HEK293 (cell line): Measurements from ENCODE around the gene HIF3A.
A peak's percentile ranks its signal among the peaks of the same experiment; 100 is the strongest.

Experiments
- CTCF ChIA-PET: fragments of 350-600 bp; formaldehyde crosslinking; extraction: SDS; loops from one replicate; lab custom pipeline; 2021; ENCODE audit warnings: antibody characterized with exemption; lab: Yijun Ruan, JAX
- POLR2A ChIA-PET: fragments of 300-600 bp; formaldehyde crosslinking; extraction: SDS; loops from one replicate; lab custom pipeline; 2020; ENCODE audit warnings: antibody characterized with exemption, inconsistent platforms; lab: Yijun Ruan, JAX
- H3K27ac ChIP-seq: fragments of 200-500 bp; sonication (Bioruptor generic); 2 replicates; pipeline ENCODE4 v1.5.1; 2014; ENCODE audit warnings: low read depth, low read length, control low read depth, inconsistent platforms; ENCODE audit errors: extremely low read depth
- H3K36me3 ChIP-seq, 2 experiments: fragments of 200-500 bp in 1 of 2; sonication (Bioruptor generic) in 1 of 2; 1 replicate in 1 of 2; 2 replicates in 1 of 2; pipeline ENCODE4 v1.5.1; 2014 to 2017; ENCODE audit warnings: inconsistent platforms in 2 of 2, low read length in 2 of 2; ENCODE audit not compliant: control insufficient read depth in 2 of 2, insufficient read depth in 1 of 2
- H3K4me1 ChIP-seq: fragments of 200-500 bp; sonication (Bioruptor generic); 2 replicates; pipeline ENCODE4 v1.5.1; 2014; ENCODE audit warnings: mild to moderate bottlenecking, low read length, inconsistent platforms; ENCODE audit not compliant: control insufficient read depth, insufficient read depth
- H3K4me3 ChIP-seq: 2 replicates; pipeline ENCODE4 v1.5.1; 2011; ENCODE audit warnings: low read depth, mild to moderate bottlenecking, control low read depth, low read length, moderate library complexity
- H3K9me3 ChIP-seq: fragments of 200-500 bp; sonication (Bioruptor generic); 2 replicates; pipeline ENCODE4 v1.5.1; 2014; ENCODE audit warnings: low read depth, low read length, inconsistent platforms; ENCODE audit not compliant: control insufficient read depth, insufficient read depth
- BCL11B ChIP-seq: fragments of 450-650 bp; formaldehyde crosslinking; IDR thresholded peaks from 2 replicates; pipeline ENCODE4 v1.5.1; 2016; ENCODE audit warnings: low read depth, missing biosample characterization, missing genetic modification characterization
- TCF7L2 ChIP-seq: IDR thresholded peaks from 2 replicates; pipeline ENCODE4 v1.6.1; 2011; ENCODE audit warnings: low read depth, mild to moderate bottlenecking, inconsistent platforms, low read length, moderate library complexity, borderline replicate concordance
- ZBTB8A ChIP-seq: fragments of 450-650 bp; formaldehyde crosslinking; IDR thresholded peaks from 2 replicates; pipeline ENCODE4 v1.5.1; 2016; ENCODE audit warnings: missing biosample characterization, missing genetic modification characterization
- ZNF10 ChIP-seq: fragments of 450-650 bp; formaldehyde crosslinking; IDR thresholded peaks from 2 replicates; pipeline ENCODE4 v1.5.1; 2017; ENCODE audit warnings: missing biosample characterization, missing genetic modification characterization
- ZNF140 ChIP-seq: fragments of 450-650 bp; formaldehyde crosslinking; IDR thresholded peaks from 2 replicates; pipeline ENCODE4 v1.5.1; 2016; ENCODE audit warnings: missing biosample characterization, missing genetic modification characterization
- ZNF518A ChIP-seq: fragments of 450-650 bp; formaldehyde crosslinking; conservative IDR thresholded peaks from 2 replicates; pipeline ENCODE4 v1.5.1; 2016; ENCODE audit warnings: low read depth, missing biosample characterization, missing genetic modification characterization
- ZNF837 ChIP-seq: fragments of 450-650 bp; formaldehyde crosslinking; IDR thresholded peaks from 2 replicates; pipeline ENCODE4 v1.5.1; 2016; ENCODE audit warnings: missing biosample characterization, missing genetic modification characterization
- TF ChIP-seq, protein P1 (sequence below): fragments of 450-650 bp; formaldehyde crosslinking; IDR thresholded peaks from 2 replicates; pipeline ENCODE4 v1.5.1; 2016; ENCODE audit warnings: missing biosample characterization, missing genetic modification characterization
- TF ChIP-seq, protein P2 (sequence below): fragments of 450-650 bp; formaldehyde crosslinking; IDR thresholded peaks from 2 replicates; pipeline ENCODE4 v1.5.1; 2017; ENCODE audit warnings: missing biosample characterization, missing genetic modification characterization
- TF ChIP-seq, protein P3 (sequence below): fragments of 450-650 bp; formaldehyde crosslinking; IDR thresholded peaks from 2 replicates; pipeline ENCODE4 v1.5.1; 2016; ENCODE audit warnings: missing biosample characterization, missing genetic modification characterization

HIF3A gene

GRCh38 chr19:46387713-46388130 lies 90.9 kb downstream of the HIF3A start (continued):
- TF ChIP-seq ZNF518A (tag by site-specific recombination): no peak
- no peak for TF ChIP-seq ZNF140
- TF ChIP-seq ZNF837: no peak
- TF ChIP-seq, protein P1, sequence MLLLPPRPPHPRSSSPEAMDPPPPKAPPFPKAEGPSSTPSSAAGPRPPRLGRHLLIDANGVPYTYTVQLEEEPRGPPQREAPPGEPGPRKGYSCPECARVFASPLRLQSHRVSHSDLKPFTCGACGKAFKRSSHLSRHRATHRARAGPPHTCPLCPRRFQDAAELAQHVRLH (tag by site-specific recombination): no peak

DNA sequence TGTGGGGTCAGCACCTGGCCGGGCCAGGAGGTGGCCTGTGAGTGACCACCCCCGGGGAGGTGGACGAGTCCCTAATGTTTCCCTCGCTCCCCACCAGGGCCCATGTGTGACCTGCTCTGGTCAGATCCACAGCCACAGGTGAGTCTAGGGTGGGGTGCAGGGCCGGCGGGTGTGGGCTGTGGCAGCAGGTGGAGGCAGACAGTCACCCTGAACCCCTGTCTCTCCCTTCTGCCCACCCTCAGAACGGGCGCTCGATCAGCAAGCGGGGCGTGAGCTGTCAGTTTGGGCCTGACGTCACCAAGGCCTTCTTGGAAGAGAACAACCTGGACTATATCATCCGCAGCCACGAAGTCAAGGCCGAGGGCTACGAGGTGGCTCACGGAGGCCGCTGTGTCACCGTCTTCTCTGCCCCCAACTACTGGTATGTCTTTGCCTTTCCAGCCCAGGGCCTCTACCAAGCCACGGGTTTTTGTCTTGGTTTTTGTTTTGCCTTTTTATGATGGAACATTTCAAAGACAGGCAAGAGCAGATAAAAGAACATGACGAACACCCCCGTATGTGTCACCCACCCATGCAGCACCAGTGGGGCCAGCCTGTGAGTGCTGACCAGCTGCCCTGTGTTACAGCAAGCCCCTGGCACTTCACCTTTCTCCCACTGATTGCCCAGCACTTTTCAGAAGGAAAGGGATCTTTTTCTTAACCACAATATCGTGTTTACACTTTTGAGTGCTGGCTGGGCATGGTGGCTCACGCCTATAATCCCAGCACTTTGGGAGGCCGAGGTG lies 91.7 kb downstream of the HIF3A start:
- CTCF ChIA-PET: no interaction called here
- H3K36me3 ChIP-seq: peaks cover 40 to 85% of the 10 kb centered on the region in 2 experiments

GRCh38 chr19:46390121-46390858 lies 93.4 kb downstream of the HIF3A start:
- CTCF ChIA-PET: interaction anchor here (2.3 kb wide), 1 partner anchor 124 kb away, joined by 7 read pairs; no protein-coding TSS in a partner anchor

More for the DNA sequence above, 91.7 kb downstream of the HIF3A start:
- POLR2A ChIA-PET: no interaction called here
- H3K9me3 ChIP-seq: no peaks in the 10 kb centered on the region
- no peaks in the 10 kb centered on the region for H3K4me1 ChIP-seq
- H3K27ac ChIP-seq: no peak overlapping the region
- 0 out of 2 replicates have a peak, but pooled peaks have one; percentile 39 for TF ChIP-seq BCL11B
- no peak for TF ChIP-seq TCF7L2
- H3K4me3 ChIP-seq: no peak overlapping the region

DNA sequence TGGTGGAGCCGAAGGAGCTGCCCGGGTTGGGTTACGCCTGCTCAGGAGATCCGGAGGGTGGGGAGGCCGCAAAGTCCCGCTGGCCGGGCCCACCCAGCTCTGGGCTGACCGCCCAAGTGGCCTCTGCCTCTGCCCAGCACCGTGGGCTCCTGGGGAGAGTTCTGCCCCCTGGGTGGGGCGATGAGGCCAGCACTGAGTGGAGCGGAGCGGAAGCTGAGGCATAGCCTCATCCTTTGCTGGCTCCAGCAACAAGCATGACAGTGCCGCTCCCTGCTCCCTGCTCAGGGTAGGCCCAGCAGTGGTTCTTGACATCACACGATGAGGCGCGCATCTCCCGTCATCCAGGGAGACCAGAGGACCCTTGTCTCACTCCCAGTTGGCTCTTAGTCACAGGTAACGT lies 94.0 kb downstream of the HIF3A start:
- ChIA-PET CTCF (interaction anchor here (2.3 to 6.0 kb wide), 2 partner anchors 108 to 123 kb away, joined by 7 to 75 read pairs; no protein-coding TSS in a partner anchor), POLR2A (no interaction called here)
- Histone ChIP-seq H3K36me3 (peaks cover 25 to 63% of the 10 kb centered on the region in 2 experiments), H3K27ac (no peak overlapping the region), H3K4me3 (no peak overlapping the region), H3K4me1 (no peaks in the 10 kb centered on the region), H3K9me3 (no peaks in the 10 kb centered on the region)
- TF ChIP-seq, protein P2, sequence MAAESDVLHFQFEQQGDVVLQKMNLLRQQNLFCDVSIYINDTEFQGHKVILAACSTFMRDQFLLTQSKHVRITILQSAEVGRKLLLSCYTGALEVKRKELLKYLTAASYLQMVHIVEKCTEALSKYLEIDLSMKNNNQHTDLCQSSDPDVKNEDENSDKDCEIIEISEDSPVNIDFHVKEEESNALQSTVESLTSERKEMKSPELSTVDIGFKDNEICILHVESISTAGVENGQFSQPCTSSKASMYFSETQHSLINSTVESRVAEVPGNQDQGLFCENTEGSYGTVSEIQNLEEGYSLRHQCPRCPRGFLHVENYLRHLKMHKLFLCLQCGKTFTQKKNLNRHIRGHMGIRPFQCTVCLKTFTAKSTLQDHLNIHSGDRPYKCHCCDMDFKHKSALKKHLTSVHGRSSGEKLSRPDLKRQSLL: 0 out of 2 replicates have a peak, but pooled peaks have one; percentile 20
- TF ChIP-seq ZBTB8A (no peak), ZNF10 (tag by site-specific recombination) (peak; percentile 88)

More at GRCh38 chr19:46390121-46390858, 93.4 kb downstream of the HIF3A start:
- Histone ChIP-seq H3K4me1 (no peaks in the 10 kb centered on the region), H3K9me3 (no peaks in the 10 kb centered on the region), H3K4me3 (no peak overlapping the region), H3K27ac (no peak overlapping the region), H3K36me3 (peaks cover 31 to 67% of the 10 kb centered on the region in 2 experiments)
- TF ChIP-seq, protein P3, sequence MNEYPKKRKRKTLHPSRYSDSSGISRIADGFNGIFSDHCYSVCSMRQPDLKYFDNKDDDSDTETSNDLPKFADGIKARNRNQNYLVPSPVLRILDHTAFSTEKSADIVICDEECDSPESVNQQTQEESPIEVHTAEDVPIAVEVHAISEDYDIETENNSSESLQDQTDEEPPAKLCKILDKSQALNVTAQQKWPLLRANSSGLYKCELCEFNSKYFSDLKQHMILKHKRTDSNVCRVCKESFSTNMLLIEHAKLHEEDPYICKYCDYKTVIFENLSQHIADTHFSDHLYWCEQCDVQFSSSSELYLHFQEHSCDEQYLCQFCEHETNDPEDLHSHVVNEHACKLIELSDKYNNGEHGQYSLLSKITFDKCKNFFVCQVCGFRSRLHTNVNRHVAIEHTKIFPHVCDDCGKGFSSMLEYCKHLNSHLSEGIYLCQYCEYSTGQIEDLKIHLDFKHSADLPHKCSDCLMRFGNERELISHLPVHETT: no peak
- POLR2A ChIA-PET: no interaction called here
